ENCODE data around the gene SP9. TPM values are rescaled to one million over a fixed set of nuclear protein-coding genes. Genes with fewer than 3 reads are reported as not detected.

Gene SP9
- total RNA-seq, result not detected

DNA sequence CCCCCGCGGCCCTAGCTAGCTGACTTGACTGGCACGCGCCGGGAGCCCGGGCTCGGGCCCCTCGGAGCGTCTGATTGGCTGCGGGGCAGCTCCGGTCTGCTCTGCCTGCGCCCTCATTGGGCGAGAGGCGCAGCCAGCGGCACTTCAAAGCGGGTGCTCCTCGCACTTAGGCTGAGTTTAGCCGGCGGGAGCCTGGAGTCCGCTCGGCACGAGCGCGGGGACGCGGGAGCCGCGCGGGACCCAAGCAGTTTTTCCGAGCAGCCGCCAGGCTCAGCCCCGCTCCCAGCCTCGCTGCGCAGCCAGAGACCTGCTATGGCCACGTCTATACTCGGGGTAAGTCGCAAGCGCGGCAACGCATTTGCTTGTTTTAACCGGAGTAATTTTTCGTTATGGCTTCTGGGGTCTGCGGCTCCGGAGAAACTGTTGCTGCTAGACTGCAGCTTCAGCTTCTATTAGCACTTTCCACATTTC lies at the start of gene SP9:
Gene SP9, plus strand, starts transcription at position 174 of the 471 bp plus-strand sequence. Its CDS starts 139 bp downstream, at position 313.
- peak in 2 of 3 donors; percentile 58 to 62 for DNase-seq (ENCODE audit: low read depth in 2 of 3, low spot score in 2 of 3)

DNA sequence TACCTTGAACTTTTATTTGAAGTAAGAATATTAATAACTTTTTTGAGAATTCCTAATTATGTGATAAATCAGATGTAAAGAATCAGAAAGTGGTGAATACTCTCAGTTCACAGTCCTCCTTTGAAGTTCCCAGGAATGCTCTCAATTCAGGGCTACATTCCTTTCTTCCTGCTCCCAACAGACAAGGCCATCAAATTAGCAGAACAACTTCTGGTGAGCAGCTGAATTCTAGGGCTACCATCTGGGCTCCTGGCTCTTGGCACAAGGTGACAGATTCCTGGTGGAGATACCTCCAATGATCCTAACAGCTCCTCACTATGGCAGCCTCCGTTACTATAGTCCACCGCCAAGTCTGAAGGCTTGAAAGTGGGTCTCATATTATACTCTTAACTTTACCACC lies 48.6 kb upstream of the SP9 start:
- no peak for DNase-seq (ENCODE audit: low read depth in 2 of 3, low spot score in 2 of 3)

DNA sequence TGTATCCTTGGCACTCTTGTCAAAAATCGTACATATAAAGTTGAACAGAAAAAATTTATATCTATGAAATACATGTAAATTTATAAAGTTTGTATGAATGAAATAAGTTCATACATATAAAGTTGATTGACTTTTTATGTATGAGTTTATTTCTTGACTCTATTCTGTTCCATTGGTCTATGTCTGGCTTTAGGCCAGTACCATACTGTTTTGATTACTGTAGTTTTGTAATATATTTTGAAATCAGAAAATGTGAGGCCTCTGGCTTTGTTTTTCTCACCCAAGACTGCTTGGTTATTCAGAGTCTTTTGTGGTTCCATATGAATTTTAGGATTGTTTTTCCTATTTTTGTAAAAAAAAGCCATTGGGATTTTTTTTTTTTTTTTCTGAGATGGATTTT lies 41.8 kb upstream of the SP9 start:
- DNase-seq (ENCODE audit: low read depth in 2 of 3, low spot score in 2 of 3), result no peak

DNA sequence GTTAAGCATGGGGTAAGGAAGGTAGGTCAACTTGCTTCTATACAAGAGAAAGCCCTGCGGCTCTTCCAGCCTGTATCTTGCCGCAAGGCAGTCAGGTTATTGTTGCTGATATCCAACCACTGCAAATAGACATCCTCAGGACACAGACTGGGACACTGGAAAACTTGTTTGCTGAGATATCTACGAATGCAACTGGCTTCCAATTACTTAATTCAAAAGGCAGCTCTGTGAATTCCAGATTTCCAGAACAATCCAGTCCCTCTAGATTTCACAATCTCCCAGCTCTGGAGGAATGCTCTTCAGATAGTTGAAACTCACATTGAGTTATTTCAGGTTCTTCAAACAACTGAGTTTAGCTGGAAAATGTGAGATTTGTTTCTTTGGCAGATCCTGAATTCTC lies 34.6 kb upstream of the SP9 start:
- no peak for DNase-seq (ENCODE audit: low read depth in 2 of 3, low spot score in 2 of 3)

GRCh38 chr2:174312581-174313234 lies 22.0 kb upstream of the SP9 start:
- DNase-seq (ENCODE audit: low read depth in 2 of 3, low spot score in 2 of 3), result no peak

GRCh38 chr2:174322149-174322548 lies 12.6 kb upstream of the SP9 start:
- DNase-seq (ENCODE audit: low read depth in 2 of 3, low spot score in 2 of 3), result no peak

- DNase-seq (ENCODE audit: low read depth in 2 of 3, low spot score in 2 of 3), result no peak
These were observed 12.0 kb upstream of the SP9 start for GRCh38 chr2:174322746-174323145.

GRCh38 chr2:174324530-174324929 lies 10.2 kb upstream of the SP9 start:
- DNase-seq (ENCODE audit: low read depth in 2 of 3, low spot score in 2 of 3), result no peak

- peak in 2 of 3 donors; percentile 37 to 54 for DNase-seq (ENCODE audit: low read depth in 2 of 3, low spot score in 2 of 3)
These were observed 9.2 kb upstream of the SP9 start for GRCh38 chr2:174325373-174326160.

DNA sequence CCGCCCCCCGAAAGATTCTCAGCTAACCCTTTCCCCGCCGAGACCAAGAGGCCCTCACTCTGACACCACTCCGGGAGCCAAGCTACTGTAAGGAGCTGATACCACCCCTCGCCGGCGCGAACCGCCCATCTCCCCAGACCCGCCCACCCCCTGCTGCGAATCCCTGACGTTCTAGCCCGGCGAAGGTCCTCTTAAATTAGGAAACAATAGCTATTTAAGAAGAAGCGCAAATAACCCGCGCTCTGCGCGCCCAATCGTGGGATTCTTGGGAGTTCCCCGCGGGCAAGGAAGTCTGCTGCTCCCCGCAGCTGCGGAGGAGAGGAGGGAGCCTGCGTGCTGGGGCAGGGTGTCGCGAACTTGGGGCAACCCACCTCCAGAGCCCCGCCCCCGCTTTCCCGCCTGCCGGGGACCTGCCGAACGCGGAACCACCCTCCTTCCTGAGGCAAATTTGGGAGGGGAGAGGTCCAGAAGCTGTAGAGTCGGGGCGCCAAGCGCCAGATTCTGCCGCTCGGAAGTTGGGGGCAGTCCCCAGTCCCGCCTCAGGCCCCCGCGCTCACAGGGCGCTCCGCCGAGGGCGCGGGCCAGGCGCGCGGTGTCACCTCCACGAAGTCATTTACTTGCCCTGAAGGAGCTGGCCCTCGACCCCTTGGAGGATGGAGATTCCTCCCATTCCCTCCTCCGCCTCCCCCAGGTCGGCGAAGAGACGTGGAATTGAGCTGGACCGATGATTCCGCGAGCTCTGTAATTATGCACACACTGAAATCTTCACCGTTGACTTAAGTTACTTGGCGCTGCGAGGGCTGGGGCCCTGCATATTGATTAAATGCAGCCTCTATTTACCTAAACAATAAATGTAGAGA lies 8.4 kb upstream of the SP9 start:
- peak in 2 of 3 donors; percentile 28 to 29 for DNase-seq (ENCODE audit: low read depth in 2 of 3, low spot score in 2 of 3)

GRCh38 chr2:174327021-174327840 lies 7.5 kb upstream of the SP9 start:
- DNase-seq (ENCODE audit: low read depth in 2 of 3, low spot score in 2 of 3), result peak in 1 of 3 donors; percentile 18

GRCh38 chr2:174327841-174328113 lies 7.0 kb upstream of the SP9 start:
- DNase-seq (ENCODE audit: low read depth in 2 of 3, low spot score in 2 of 3), result no peak

- peak in 1 of 3 donors; percentile 8 for DNase-seq (ENCODE audit: low read depth in 2 of 3, low spot score in 2 of 3)
These were observed 6.4 kb upstream of the SP9 start for GRCh38 chr2:174328114-174328960.

DNA sequence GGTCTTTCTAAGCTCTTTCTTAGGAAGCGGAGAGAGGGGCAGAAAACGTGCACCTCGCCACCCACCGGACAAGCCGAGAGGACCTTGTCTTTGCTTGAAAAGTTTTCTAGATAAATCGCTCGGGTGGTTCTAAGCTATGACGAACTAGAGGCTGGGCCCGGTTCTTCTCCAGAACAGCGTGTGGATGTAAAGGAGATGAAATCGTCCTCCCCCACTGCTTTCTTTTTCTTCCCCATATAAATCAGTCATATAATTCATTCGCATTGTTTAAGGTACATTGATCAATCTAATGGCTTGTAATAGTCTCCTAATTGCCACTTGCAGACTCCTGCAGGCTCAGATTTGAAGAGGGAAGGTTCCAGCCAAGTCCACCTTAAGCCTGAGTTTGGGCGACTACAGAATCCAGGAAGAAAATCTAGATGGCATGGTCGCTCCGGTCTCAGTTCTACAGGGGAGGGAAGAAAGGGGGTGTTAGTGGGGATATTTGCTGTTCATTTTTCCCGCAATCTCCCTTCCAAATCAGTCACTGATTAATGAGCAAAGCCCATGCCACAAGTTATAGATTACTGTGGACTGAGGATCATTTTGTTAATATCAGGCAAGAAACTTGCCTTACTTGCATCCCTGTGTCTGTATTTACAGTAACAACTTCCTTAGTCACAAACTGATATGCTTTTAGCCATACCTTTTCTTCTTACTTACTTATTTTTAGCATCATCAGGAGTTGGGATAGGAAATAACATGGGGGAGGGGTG lies 5.6 kb upstream of the SP9 start:
- peak in 1 of 3 donors; percentile 15 for DNase-seq (ENCODE audit: low read depth in 2 of 3, low spot score in 2 of 3)

DNA sequence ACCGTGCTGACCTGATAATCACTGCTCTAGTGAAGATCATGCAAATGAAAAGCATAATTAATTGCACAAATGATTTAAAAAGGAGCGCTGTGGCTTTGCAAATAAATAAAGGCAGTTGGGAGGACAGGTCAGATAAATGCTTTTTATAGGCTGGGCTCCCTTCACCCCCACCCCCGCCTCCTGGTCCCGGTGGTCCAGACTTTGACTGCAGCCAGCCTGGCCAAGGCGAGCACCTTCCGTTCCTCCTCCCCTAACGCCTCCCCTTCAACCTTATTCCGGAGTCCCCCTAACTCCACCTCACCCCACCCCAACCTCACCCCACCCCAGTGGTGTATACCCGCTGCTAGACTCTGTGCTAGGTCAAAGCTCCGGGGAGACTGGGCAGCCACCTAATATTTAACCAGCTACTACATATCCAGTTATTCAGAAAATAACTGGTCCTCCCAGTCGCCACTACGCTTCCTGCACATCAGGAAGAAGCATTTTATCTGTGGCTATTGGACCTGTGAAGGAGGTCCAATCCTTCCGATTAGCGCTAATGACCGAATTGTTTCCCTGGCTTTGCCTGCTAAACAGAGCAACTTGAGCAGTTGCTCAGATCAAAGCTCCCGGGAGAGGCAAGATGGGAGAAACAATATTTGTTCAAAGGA lies 3.7 kb upstream of the SP9 start:
- DNase-seq (ENCODE audit: low read depth in 2 of 3, low spot score in 2 of 3), result peak in 1 of 3 donors; percentile 9

GRCh38 chr2:174331595-174332216 lies 3.0 kb upstream of the SP9 start:
- peak in 2 of 3 donors; percentile 21 to 29 for DNase-seq (ENCODE audit: low read depth in 2 of 3, low spot score in 2 of 3)

GRCh38 chr2:174332217-174332963 lies 2.4 kb upstream of the SP9 start:
- peak in 1 of 3 donors; percentile 29 for DNase-seq (ENCODE audit: low read depth in 2 of 3, low spot score in 2 of 3)
